Thyroid gland (tissue), 4 donors: ENCODE measurements around the gene KLF12.

ENCODE experiments used
- CTCF ChIP-seq, 6 experiments: fragments of 200-600 bp in 3 of 6; fragments of 450-650 bp in 3 of 6; sonication (generic) in 3 of 6; IDR thresholded peaks; one replicate each; pipeline ENCODE4 v1.5.1; 2016 to 2019; ENCODE audit warnings: antibody characterized with exemption in 6 of 6, mild to moderate bottlenecking in 2 of 6, inconsistent platforms in 1 of 6, moderate library complexity in 1 of 6
- POLR2A ChIP-seq, 2 donors: fragments of 450-650 bp; IDR thresholded peaks; one replicate each; pipeline ENCODE4 v1.6.1; 2017; ENCODE audit warnings: antibody characterized with exemption in 2 of 2, mild to moderate bottlenecking in 2 of 2, moderate library complexity in 1 of 2

- TF ChIP-seq CTCF (IDR thresholded peaks at IDR 0.05): no peak
- TF ChIP-seq POLR2A (IDR thresholded peaks at IDR 0.05): no peak
Measured at GRCh38 chr13:74134221-74134776, at the start of gene KLF12.
